ENCODE data around the gene COL15A1.
A peak's percentile ranks its signal among the peaks of the same experiment; 100 is the strongest.

Gene COL15A1

GRCh38 chr9:99060621-99061020 lies 116.9 kb downstream of the COL15A1 start:
- Mint-ChIP-seq H3K27ac (no peak overlapping the region), H3K27me3 (peaks cover 8% of the 10 kb centered on the region), H3K9me3 (peaks cover 0 to 3% of the 10 kb centered on the region in 2 donors), H3K4me1 (peaks cover 68% of the 10 kb centered on the region), H3K4me3 (no peak overlapping the region)
- no peak for DNase-seq
- no peak for ATAC-seq

- H3K27me3 Mint-ChIP-seq: peaks cover 8% of the 10 kb centered on the region
- DNase-seq: no peak
- H3K9me3 Mint-ChIP-seq: no peaks in the 10 kb centered on the region
- no peak overlapping the region for H3K27ac Mint-ChIP-seq
- H3K4me3 Mint-ChIP-seq: no peak overlapping the region
- peaks cover 49% of the 10 kb centered on the region for H3K4me1 Mint-ChIP-seq
- ATAC-seq: no peak
Observed at GRCh38 chr9:99062549-99062948, 118.8 kb downstream of the COL15A1 start.

- peaks cover 8% of the 10 kb centered on the region for H3K27me3 Mint-ChIP-seq
- no peak overlapping the region for H3K27ac Mint-ChIP-seq
- H3K4me3 Mint-ChIP-seq: no peak overlapping the region
- ATAC-seq: no peak
- no peak for DNase-seq
- no peaks in the 10 kb centered on the region for H3K9me3 Mint-ChIP-seq
- H3K4me1 Mint-ChIP-seq: peaks cover 40% of the 10 kb centered on the region
Observed at GRCh38 chr9:99063522-99063921, 119.8 kb downstream of the COL15A1 start.

- H3K4me1 Mint-ChIP-seq: peaks cover 48% of the 10 kb centered on the region
- H3K9me3 Mint-ChIP-seq: peaks cover 0 to 5% of the 10 kb centered on the region in 2 donors
- ATAC-seq (no peak), DNase-seq (no peak)
- peaks cover 8% of the 10 kb centered on the region for H3K27me3 Mint-ChIP-seq
- H3K27ac Mint-ChIP-seq: no peak overlapping the region
- no peak overlapping the region for H3K4me3 Mint-ChIP-seq
Observed at GRCh38 chr9:99066571-99066970, 122.9 kb downstream of the COL15A1 start.

- Mint-ChIP-seq H3K27ac (peak overlapping the region in 1 of 2 donors; percentile 77), H3K27me3 (no peaks in the 10 kb centered on the region), H3K4me3 (no peak overlapping the region), H3K4me1 (peaks cover 43% of the 10 kb centered on the region), H3K9me3 (peaks cover 0 to 5% of the 10 kb centered on the region in 2 donors)
- DNase-seq: no peak
- ATAC-seq: no peak
Observed at GRCh38 chr9:99069075-99069474, 125.4 kb downstream of the COL15A1 start.

- no peak for DNase-seq
- peaks cover 42% of the 10 kb centered on the region for H3K4me1 Mint-ChIP-seq
- peaks cover 0 to 5% of the 10 kb centered on the region in 2 donors for H3K9me3 Mint-ChIP-seq
- H3K27ac Mint-ChIP-seq: no peak overlapping the region
- no peaks in the 10 kb centered on the region for H3K27me3 Mint-ChIP-seq
- no peak for ATAC-seq
- H3K4me3 Mint-ChIP-seq: no peak overlapping the region
Observed at GRCh38 chr9:99069546-99069945, 125.8 kb downstream of the COL15A1 start.

GRCh38 chr9:99070681-99071080 lies 127.0 kb downstream of the COL15A1 start:
- Mint-ChIP-seq H3K27me3 (no peaks in the 10 kb centered on the region), H3K4me1 (peaks cover 45% of the 10 kb centered on the region), H3K27ac (no peak overlapping the region), H3K4me3 (no peak overlapping the region), H3K9me3 (peaks cover 0 to 5% of the 10 kb centered on the region in 2 donors)
- DNase-seq: no peak
- ATAC-seq: no peak

- H3K27ac Mint-ChIP-seq: no peak overlapping the region
- DNase-seq (peak in 1 of 2 donors; percentile 15), ATAC-seq (peak; percentile 69)
- H3K4me1 Mint-ChIP-seq: peaks cover 53% of the 10 kb centered on the region
- no peak overlapping the region for H3K4me3 Mint-ChIP-seq
- H3K9me3 Mint-ChIP-seq: peaks cover 0 to 5% of the 10 kb centered on the region in 2 donors
- no peaks in the 10 kb centered on the region for H3K27me3 Mint-ChIP-seq
Observed at GRCh38 chr9:99071313-99072039, 127.8 kb downstream of the COL15A1 start.

- H3K4me1 Mint-ChIP-seq: peaks cover 58% of the 10 kb centered on the region
- peak overlapping the region in 1 of 2 donors; percentile 31 for H3K27ac Mint-ChIP-seq
Observed at GRCh38 chr9:99072040-99072394, 128.3 kb downstream of the COL15A1 start.

GRCh38 chr9:99073347-99073746 lies 129.6 kb downstream of the COL15A1 start:
- no peak overlapping the region for H3K27ac Mint-ChIP-seq
- H3K27me3 Mint-ChIP-seq: no peaks in the 10 kb centered on the region
- peaks cover 0 to 5% of the 10 kb centered on the region in 2 donors for H3K9me3 Mint-ChIP-seq
- no peak overlapping the region for H3K4me3 Mint-ChIP-seq
- peaks cover 64% of the 10 kb centered on the region for H3K4me1 Mint-ChIP-seq
- DNase-seq: no peak
- no peak for ATAC-seq

More at GRCh38 chr9:99072040-99072394, 128.3 kb downstream of the COL15A1 start:
- DNase-seq (no peak), ATAC-seq (no peak)
- no peaks in the 10 kb centered on the region for H3K27me3 Mint-ChIP-seq
- no peak overlapping the region for H3K4me3 Mint-ChIP-seq
- H3K9me3 Mint-ChIP-seq: peaks cover 0 to 5% of the 10 kb centered on the region in 2 donors

- H3K27ac Mint-ChIP-seq: no peak overlapping the region
Observed at GRCh38 chr9:99073985-99074901, 130.5 kb downstream of the COL15A1 start.

GRCh38 chr9:99074902-99075245 lies 131.2 kb downstream of the COL15A1 start:
- H3K4me1 Mint-ChIP-seq: peaks cover 61% of the 10 kb centered on the region
- H3K9me3 Mint-ChIP-seq: no peaks in the 10 kb centered on the region
- ATAC-seq (no peak), DNase-seq (no peak)
- H3K27ac Mint-ChIP-seq: no peak overlapping the region
- no peaks in the 10 kb centered on the region for H3K27me3 Mint-ChIP-seq
- H3K4me3 Mint-ChIP-seq: no peak overlapping the region

More at GRCh38 chr9:99073985-99074901, 130.5 kb downstream of the COL15A1 start:
- Mint-ChIP-seq H3K4me1 (peaks cover 62% of the 10 kb centered on the region), H3K9me3 (peaks cover 0 to under 1% of the 10 kb centered on the region in 2 donors), H3K27me3 (no peaks in the 10 kb centered on the region), H3K4me3 (no peak overlapping the region)
- DNase-seq (no peak), ATAC-seq (no peak)

- DNase-seq: no peak
- H3K4me3 Mint-ChIP-seq: no peak overlapping the region
- H3K4me1 Mint-ChIP-seq: peaks cover 61% of the 10 kb centered on the region
- no peaks in the 10 kb centered on the region for H3K27me3 Mint-ChIP-seq
- ATAC-seq: no peak
- no peaks in the 10 kb centered on the region for H3K9me3 Mint-ChIP-seq
- peak overlapping the region in 1 of 2 donors; percentile 49 for H3K27ac Mint-ChIP-seq
Observed at GRCh38 chr9:99075246-99075912, 131.7 kb downstream of the COL15A1 start.

- ATAC-seq: no peak
- no peaks in the 10 kb centered on the region for H3K27me3 Mint-ChIP-seq
- H3K4me3 Mint-ChIP-seq: no peak overlapping the region
- H3K27ac Mint-ChIP-seq: no peak overlapping the region
- H3K4me1 Mint-ChIP-seq: peaks cover 55% of the 10 kb centered on the region
- no peak for DNase-seq
- H3K9me3 Mint-ChIP-seq: no peaks in the 10 kb centered on the region
Observed at GRCh38 chr9:99076030-99076429, 132.3 kb downstream of the COL15A1 start.

GRCh38 chr9:99076483-99077171 lies 132.9 kb downstream of the COL15A1 start:
- ATAC-seq: peak; percentile 65
- H3K4me1 Mint-ChIP-seq: peaks cover 49% of the 10 kb centered on the region
- no peaks in the 10 kb centered on the region for H3K27me3 Mint-ChIP-seq
- peak in 1 of 2 donors; percentile 16 for DNase-seq
- H3K9me3 Mint-ChIP-seq: no peaks in the 10 kb centered on the region
- peak overlapping the region; percentile 28 to 44 for H3K4me3 Mint-ChIP-seq
- H3K27ac Mint-ChIP-seq: peak overlapping the region; percentile 42 to 53

Data from stimulated activated naive CD8-positive, alpha-beta T cell treated with anti-CD3 and anti-CD28 coated beads, Interleukin-15, amount 100 ng/mL, for 72 hours (primary cell).